H1 (cell line): ENCODE measurements around the gene PTPN2. TPM values are rescaled to one million over a fixed set of nuclear protein-coding genes. Genes with fewer than 3 reads are reported as not detected.

Experiments
- CBX5 ChIP-seq: fragments of 300-800, 300-1000 bp; sonication (generic); IDR thresholded peaks from 2 replicates; pipeline ENCODE4 v1.7.1; 2016; ENCODE audit warnings: antibody characterized with exemption, low read length, low read depth
- CHD2 ChIP-seq: IDR thresholded peaks from 2 replicates; pipeline ENCODE4 v1.6.1; 2012; ENCODE audit warnings: low read length, improper control_type of control experiment
- CTBP2 ChIP-seq: IDR thresholded peaks from 2 replicates; pipeline ENCODE4 v1.7.0; 2011; ENCODE audit warnings: borderline replicate concordance, mild to moderate bottlenecking, moderate library complexity, mixed read lengths, low read length; ENCODE audit not compliant: insufficient read depth, insufficient read length
- E2F6 ChIP-seq: IDR thresholded peaks from 2 replicates; pipeline ENCODE4 v1.6.1; 2012; ENCODE audit warnings: inconsistent platforms
- EZH2 ChIP-seq: fragments of 200-600 bp; sonication (generic); IDR thresholded peaks from 2 replicates; pipeline ENCODE4 v1.7.1; 2012; ENCODE audit warnings: low read depth, mild to moderate bottlenecking, moderate library complexity, low read length, inconsistent platforms; ENCODE audit not compliant: severe bottlenecking
- GTF2F1 ChIP-seq: IDR thresholded peaks from 2 replicates; pipeline ENCODE4 v1.6.1; 2012; ENCODE audit warnings: low read depth, low read length, improper control_type of control experiment, borderline replicate concordance
- KDM1A ChIP-seq: fragments of 200-600, 300-600 bp; sonication (generic); IDR thresholded peaks from 2 replicates; pipeline ENCODE4 v1.7.1; 2016; ENCODE audit warnings: mild to moderate bottlenecking, low read length, borderline replicate concordance
- MAFK ChIP-seq: IDR thresholded peaks from 2 replicates; pipeline ENCODE4 v1.6.1; 2012; ENCODE audit warnings: low read depth, mild to moderate bottlenecking, improper control_type of control experiment, low read length
- NRF1 ChIP-seq: IDR thresholded peaks from 2 replicates; pipeline ENCODE4 v1.6.1; 2011; ENCODE audit warnings: mild to moderate bottlenecking, low read depth, low read length, improper control_type of control experiment
- PHF8 ChIP-seq: fragments of 200-600 bp; sonication (generic); conservative IDR thresholded peaks from 2 replicates; pipeline ENCODE4 v1.7.1; 2012; ENCODE audit warnings: low read depth, mild to moderate bottlenecking, inconsistent platforms, low read length, moderate library complexity
- POLR2A ChIP-seq, 2 experiments: IDR thresholded peaks; 1 replicate in 1 of 2; 2 replicates in 1 of 2; pipeline ENCODE4 v1.6.1; 2011; ENCODE audit warnings: low read depth in 2 of 2, low read length in 2 of 2, mild to moderate bottlenecking in 2 of 2; ENCODE audit errors: control extremely low read depth in 1 of 2
- POU5F1 ChIP-seq: IDR thresholded peaks from 2 replicates; pipeline ENCODE4 v1.6.1; 2011; ENCODE audit warnings: low read depth, mild to moderate bottlenecking, low read length, moderate library complexity
- RAD21 ChIP-seq, 2 experiments: IDR thresholded peaks in 1 of 2; conservative IDR thresholded peaks in 1 of 2; 2 replicates each; pipeline ENCODE4 v1.6.1; 2011; ENCODE audit warnings: low read depth in 2 of 2, low read length in 2 of 2, improper control_type of control experiment in 1 of 2, inconsistent platforms in 1 of 2, mild to moderate bottlenecking in 1 of 2, moderate library complexity in 1 of 2
- RBBP5 ChIP-seq: IDR thresholded peaks from 2 replicates; pipeline ENCODE4 v1.7.1; 2012; ENCODE audit warnings: low read depth, mild to moderate bottlenecking, inconsistent platforms, low read length, moderate library complexity, borderline replicate concordance
- RFX5 ChIP-seq: IDR thresholded peaks from 2 replicates; pipeline ENCODE4 v1.6.1; 2011; ENCODE audit warnings: low read depth, low read length, improper control_type of control experiment, borderline replicate concordance
- RXRA ChIP-seq: IDR thresholded peaks from 2 replicates; pipeline ENCODE4 v1.6.1; 2011; ENCODE audit warnings: low read depth, mild to moderate bottlenecking, low read length, moderate library complexity; ENCODE audit not compliant: insufficient read depth
- SIX5 ChIP-seq: IDR thresholded peaks from 2 replicates; pipeline ENCODE4 v1.6.1; 2011; ENCODE audit warnings: mild to moderate bottlenecking, low read depth, low read length
- SP1 ChIP-seq: IDR thresholded peaks from 2 replicates; pipeline ENCODE4 v1.6.1; 2011; ENCODE audit warnings: low read depth, low read length
- SP2 ChIP-seq: IDR thresholded peaks from 2 replicates; pipeline ENCODE4 v1.6.1; 2012; ENCODE audit warnings: mild to moderate bottlenecking, low read length, inconsistent platforms
- SP4 ChIP-seq: IDR thresholded peaks from 2 replicates; pipeline ENCODE4 v1.6.1; 2012; ENCODE audit warnings: low read length, inconsistent platforms
- TAF1 ChIP-seq: IDR thresholded peaks from 2 replicates; pipeline ENCODE4 v1.6.1; 2011; ENCODE audit warnings: mild to moderate bottlenecking, low read depth, low read length
- TAF7 ChIP-seq: optimal IDR thresholded peaks from 2 replicates; pipeline ENCODE3; 2011; ENCODE audit warnings: low read depth, mild to moderate bottlenecking, inconsistent platforms, low read length, moderate library complexity, borderline replicate concordance
- TEAD4 ChIP-seq: IDR thresholded peaks from 2 replicates; pipeline ENCODE4 v1.6.1; 2012; ENCODE audit warnings: low read depth, low read length, inconsistent platforms, mixed read lengths
- polyA plus RNA-seq, 7 experiments: library from polyadenylated mRNA; depleted of rRNA in 3 of 7; stranded (reverse) in 5 of 7; unstranded in 2 of 7; fragments of >200 nt in 5 of 7; fragments of 200-250 nt in 2 of 7; gene quantifications; 1 replicate in 5 of 7; 2 replicates in 1 of 7; 4 replicates in 1 of 7; pipeline versions ENCODE4 v1.2.1 to v1.2.3, GENCODE V29; 2011 to 2013; ENCODE audit warnings: missing spikeins in 2 of 7, mixed read lengths in 2 of 7
- total RNA-seq: library from RNA; stranded (reverse); fragmentation: NEBNext Ultra II Directional; extraction: Animal tissue kit (Norgen Biotek cat#: 25700); gene quantifications from 2 replicates; pipeline ENCODE4 v1.2.1, GENCODE V29; 2021

Gene PTPN2
- total and polyA plus RNA-seq, 2 of the 8 experiments (the other 6 are each of a cell fraction or from before 2014, with no cell fraction given) = 16.4 to 54.0 TPM

- TF ChIP-seq CTBP2 = no peak
- TF ChIP-seq TAF7 = peak; percentile 71
- peak; percentile 90; the same call in 1 of the 2 replicates for TF ChIP-seq RBBP5
- no peak for TF ChIP-seq TEAD4
- TF ChIP-seq TAF1 = peak; percentile 89
- no peak for TF ChIP-seq GTF2F1
- no peak for TF ChIP-seq SP1
- TF ChIP-seq KDM1A = no peak
- no peak for TF ChIP-seq SP2
- no peak for TF ChIP-seq CBX5
- peak; percentile 16; the same call in 1 of the 2 replicates for TF ChIP-seq SP4
- no peak; the same call in 1 of the 2 replicates for TF ChIP-seq E2F6
- no peak for TF ChIP-seq RFX5
- TF ChIP-seq POU5F1 = no peak
- no peak for TF ChIP-seq SIX5
- TF ChIP-seq RXRA = no peak
- TF ChIP-seq MAFK = no peak
- TF ChIP-seq PHF8 = peak; percentile 100
- peak; percentile 73 for TF ChIP-seq NRF1
- peak; percentile 90 to 98 for TF ChIP-seq POLR2A (IDR thresholded peaks at IDR 0.05; ENCODE audit: control extremely low read depth in 1 of 2, low read depth in 2 of 2, low read length in 2 of 2)
- no peak for TF ChIP-seq EZH2
- no peak for TF ChIP-seq CHD2
- TF ChIP-seq RAD21 (IDR thresholded peaks at IDR 0.05 in 1 of 2, conservative IDR thresholded peaks at IDR 0.05 in 1 of 2; ENCODE audit: low read depth in 2 of 2, low read length in 2 of 2) = no peak
Observed at GRCh38 chr18:12883684-12884405, at the start of gene PTPN2 (continued).
